Psoas muscle (tissue), 8 donors: Measurements from ENCODE around the gene TRMT11. TPM values are rescaled to one million over a fixed set of nuclear protein-coding genes. Genes with fewer than 3 reads are reported as not detected.
A peak's percentile ranks its signal among the peaks of the same experiment; 100 is the strongest.
"Not testable (repeated sequence)": the region's sequence is repeated elsewhere in the genome, so short reads cannot be mapped to it uniquely, and the experiment has no call there.

Experiments used
- ATAC-seq, 4 donors: fragments of 200-7000 bp; cut with Tn5 transposase; one replicate each; pipeline ENCODE4 v1.9.1; 2020; ENCODE audit warnings: moderate library complexity in 3 of 4, mild to moderate bottlenecking in 2 of 4
- DNase-seq, 2 donors: peaks; one replicate each; pipeline ENCODE4 v3.0.0-alpha.2; 2020
- H3K27ac ChIP-seq: fragments of 200-600 bp; one replicate; pipeline ENCODE4 v1.8.0; 2022
- H3K27me3 ChIP-seq, 3 donors: fragments of 200-600 bp in 1 of 3; one replicate each; pipeline versions ENCODE4 v1.6.1 to v1.8.0; 2013 to 2022; ENCODE audit warnings: low read length in 2 of 3, mild to moderate bottlenecking in 2 of 3, moderate library complexity in 1 of 3; ENCODE audit not compliant: insufficient read depth in 3 of 3
- H3K36me3 ChIP-seq, 2 donors: fragments of 200-600 bp in 1 of 2; one replicate each; pipeline versions ENCODE4 v1.6.1 to v1.8.0; 2013 to 2022; ENCODE audit warnings: low read depth in 1 of 2, mild to moderate bottlenecking in 1 of 2, moderate library complexity in 1 of 2; ENCODE audit not compliant: insufficient read depth in 1 of 2
- H3K4me1 ChIP-seq: fragments of 200-600 bp; one replicate; pipeline ENCODE4 v1.8.0; 2022
- H3K4me3 ChIP-seq: fragments of 200-600 bp; one replicate; pipeline ENCODE4 v1.8.0; 2022; ENCODE audit warnings: mild to moderate bottlenecking
- H3K9me3 ChIP-seq: fragments of 200-600 bp; one replicate; pipeline ENCODE4 v1.8.0; 2022
- WGBS, 3 donors: extraction: QIAGEN DNeasy Blood & Tissue Kit; methylation state at CpG; one replicate each; pipeline versions ENCODE4 v1.1.6 to v1.1.7; 2013; 5-methylcytosine and 5-hydroxymethylcytosine counted together
- intact Hi-C, 2 donors: fragments of 100-400 bp; cut with DNase I; formaldehyde crosslinking; loops; one replicate each; pipeline versions ENCODE4 v1.11.0 to v1.14.2; 2022
- polyA plus RNA-seq, 3 donors: library from polyadenylated mRNA; stranded (reverse); fragments of 200-250 nt; gene quantifications; one replicate each; pipeline ENCODE4 v1.2.3, GENCODE V29; 2013
- total RNA-seq, 4 donors: library from RNA; stranded (reverse); fragmentation: NEBNext Ultra II Directional in 2 of 4; extraction: Animal tissue kit (Norgen Biotek cat#: 25700) in 2 of 4; gene quantifications; one replicate each; pipeline versions ENCODE4 v1.2.1 to v1.2.4, GENCODE V29; 2021 to 2023
- TF ChIP-seq, protein P1 (sequence below): fragments of 200-600 bp; IDR thresholded peaks from one replicate; pipeline ENCODE4 v1.8.0; 2022; ENCODE audit warnings: antibody characterized with exemption
- donor health status: healthy with polysubstance abuse.
- donor health status: DM: no; HTN: no; CAD: no; lungs with moderate emphysema.
- donor health status: Bipolar disorder and iron deficiency.
- donor health status: healthy.
- donor health status: DM: yes; HTN: yes; CAD: no.
- donor health status: DM: no; HTN: no; CAD: no.
- donor health status: DM: no; HTN: no; CAD: no.
- donor health status: DM: yes; HTN: yes; CAD: no.

The TRMT11 gene
- total and polyA plus RNA-seq, 7 donors: 4.1 to 9.3 (median 7.8) TPM

DNA sequence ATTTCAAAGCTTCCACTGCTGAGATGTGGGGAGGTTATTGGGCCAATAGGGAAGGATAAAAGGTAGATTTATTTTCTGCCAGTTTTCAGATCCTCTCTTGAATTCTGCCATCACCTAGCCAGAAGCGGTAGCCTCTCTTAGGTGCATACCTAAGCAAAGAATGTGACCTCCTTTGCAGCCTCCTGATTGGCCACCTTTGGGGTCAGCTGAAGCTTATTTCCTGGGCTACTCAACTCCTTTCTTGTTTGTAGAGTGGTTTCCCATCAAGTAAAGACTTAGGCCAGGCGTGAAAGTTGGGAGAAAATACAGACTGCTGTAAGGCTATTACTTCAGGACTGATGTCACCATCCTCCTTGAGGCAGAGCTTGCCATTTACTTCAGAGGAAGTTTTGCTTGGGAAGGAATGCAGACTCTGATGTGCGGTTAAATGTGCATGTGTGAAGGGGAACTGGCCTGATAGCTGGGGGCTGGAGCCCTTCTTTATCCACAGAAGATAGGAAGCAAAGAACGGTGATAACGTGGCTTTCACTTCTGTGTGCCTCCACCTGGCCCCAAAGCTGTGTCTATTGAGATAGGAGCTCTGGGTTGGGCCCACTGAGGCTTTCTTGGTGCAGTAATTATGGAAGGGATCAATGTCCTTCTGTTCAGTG lies 70.1 kb downstream of the TRMT11 start:
- no peak overlapping the region for H3K27ac ChIP-seq
- intact Hi-C loops: no loop called here
- H3K9me3 ChIP-seq: no peaks in the 10 kb centered on the region
- ATAC-seq (no peak), DNase-seq (no peak)
- H3K4me3 ChIP-seq: no peak overlapping the region
- WGBS, 3 donors: 94 to 99% (median 98%) methylated on average over 5 of the region's 5 CpGs
- peaks cover 10% of the 10 kb centered on the region for H3K4me1 ChIP-seq
- peaks cover 4 to 5% of the 10 kb centered on the region in 2 donors for H3K36me3 ChIP-seq
- H3K27me3 ChIP-seq: no peaks in the 10 kb centered on the region
- TF ChIP-seq, protein P1, sequence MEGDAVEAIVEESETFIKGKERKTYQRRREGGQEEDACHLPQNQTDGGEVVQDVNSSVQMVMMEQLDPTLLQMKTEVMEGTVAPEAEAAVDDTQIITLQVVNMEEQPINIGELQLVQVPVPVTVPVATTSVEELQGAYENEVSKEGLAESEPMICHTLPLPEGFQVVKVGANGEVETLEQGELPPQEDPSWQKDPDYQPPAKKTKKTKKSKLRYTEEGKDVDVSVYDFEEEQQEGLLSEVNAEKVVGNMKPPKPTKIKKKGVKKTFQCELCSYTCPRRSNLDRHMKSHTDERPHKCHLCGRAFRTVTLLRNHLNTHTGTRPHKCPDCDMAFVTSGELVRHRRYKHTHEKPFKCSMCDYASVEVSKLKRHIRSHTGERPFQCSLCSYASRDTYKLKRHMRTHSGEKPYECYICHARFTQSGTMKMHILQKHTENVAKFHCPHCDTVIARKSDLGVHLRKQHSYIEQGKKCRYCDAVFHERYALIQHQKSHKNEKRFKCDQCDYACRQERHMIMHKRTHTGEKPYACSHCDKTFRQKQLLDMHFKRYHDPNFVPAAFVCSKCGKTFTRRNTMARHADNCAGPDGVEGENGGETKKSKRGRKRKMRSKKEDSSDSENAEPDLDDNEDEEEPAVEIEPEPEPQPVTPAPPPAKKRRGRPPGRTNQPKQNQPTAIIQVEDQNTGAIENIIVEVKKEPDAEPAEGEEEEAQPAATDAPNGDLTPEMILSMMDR: no peak

DNA sequence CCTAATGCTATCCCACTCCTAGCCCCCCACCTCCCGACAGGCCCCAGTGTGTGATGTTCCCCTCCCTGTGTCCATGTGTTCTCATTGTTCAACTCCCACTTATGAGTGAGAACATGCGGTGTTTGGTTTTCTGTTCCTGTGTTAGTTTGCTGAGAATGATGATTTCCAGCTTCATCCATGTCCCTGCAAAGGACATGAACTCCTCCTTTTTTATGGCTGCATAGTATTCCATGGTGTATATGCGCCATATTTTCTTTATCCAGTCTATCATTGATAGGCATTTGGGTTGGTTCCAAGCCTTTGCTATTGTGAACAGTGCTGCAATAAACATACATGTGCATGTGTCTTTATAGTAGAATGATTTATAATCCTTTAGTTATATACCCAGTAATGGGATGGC lies 71.7 kb downstream of the TRMT11 start:
- ATAC-seq, H3K4me3 ChIP-seq, intact Hi-C loops, H3K27me3 ChIP-seq, H3K9me3 ChIP-seq, H3K36me3 ChIP-seq, DNase-seq, H3K27ac ChIP-seq: not testable (repeated sequence)
- peaks cover 10% of the 10 kb centered on the region for H3K4me1 ChIP-seq
- WGBS, 3 donors: 97 to 98% (median 97%) methylated on average over 2 of the region's 3 CpGs

DNA sequence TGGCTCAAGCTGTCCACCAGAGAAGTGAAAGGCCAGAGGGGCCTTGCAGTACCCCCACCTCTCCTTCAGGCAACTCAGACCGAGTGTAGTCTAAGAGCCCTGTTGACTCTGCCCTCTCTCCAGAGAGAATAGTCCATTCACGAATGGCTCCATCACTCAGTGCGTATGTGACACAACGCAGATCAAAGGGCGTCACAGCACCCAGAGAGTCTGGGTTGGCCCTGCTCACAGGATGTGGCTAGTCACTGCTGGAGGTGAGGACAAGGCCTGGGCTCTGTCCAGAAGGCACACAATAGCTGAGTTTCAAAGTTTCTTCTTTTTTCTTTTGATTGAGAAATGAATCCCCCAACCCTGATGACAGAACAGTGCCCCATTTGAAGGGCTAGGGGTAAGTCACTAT lies 74.1 kb downstream of the TRMT11 start:
- TF ChIP-seq, protein P1: no peak
- Histone ChIP-seq H3K27me3 (no peaks in the 10 kb centered on the region), H3K27ac (no peak overlapping the region), H3K36me3 (no peaks in the 10 kb centered on the region), H3K4me3 (no peak overlapping the region), H3K9me3 (no peaks in the 10 kb centered on the region), H3K4me1 (peaks cover 10% of the 10 kb centered on the region)
- ATAC-seq (peak in 1 of 4 donors; percentile 55), DNase-seq (no peak)
- intact Hi-C loops: no loop called here
- WGBS, 3 donors: 93 to 98% (median 95%) methylated on average over 5 of the region's 5 CpGs

DNA sequence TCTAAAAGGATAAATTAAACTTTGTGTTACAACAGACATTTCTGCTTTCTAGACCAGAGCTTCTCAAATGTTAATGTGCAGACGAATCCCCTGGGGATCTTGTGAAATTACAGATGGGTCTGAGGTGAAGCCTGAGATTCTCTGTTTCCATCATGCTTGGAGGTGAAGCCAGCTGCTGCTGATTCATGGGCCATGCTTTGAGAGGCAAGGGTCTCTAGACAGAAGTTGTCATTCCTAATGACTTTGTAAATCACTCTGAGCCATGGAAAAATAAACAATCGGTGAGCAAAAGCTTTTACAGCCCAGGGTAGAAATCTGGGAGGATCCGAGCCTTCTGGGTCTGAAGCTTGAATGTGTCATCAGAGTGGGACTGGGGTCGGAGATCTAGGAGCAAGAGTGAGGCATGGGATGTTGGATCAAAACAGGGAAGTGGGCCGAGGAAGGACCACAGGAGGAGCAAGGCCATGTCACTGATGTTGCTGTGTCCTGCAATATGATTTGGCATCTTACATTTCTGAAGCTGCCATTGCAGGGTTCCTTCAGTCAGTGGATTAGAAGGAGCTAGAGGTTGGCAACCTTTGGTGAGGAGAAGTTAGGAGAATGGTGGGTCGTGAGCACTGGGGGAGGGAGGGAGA lies 77.3 kb downstream of the TRMT11 start:
- no peak for DNase-seq
- Histone ChIP-seq H3K4me3 (no peak overlapping the region), H3K27me3 (no peaks in the 10 kb centered on the region), H3K36me3 (no peaks in the 10 kb centered on the region), H3K9me3 (no peaks in the 10 kb centered on the region), H3K27ac (no peak overlapping the region), H3K4me1 (peaks cover 10% of the 10 kb centered on the region)
- no peak for ATAC-seq
- TF ChIP-seq, protein P1: no peak
- intact Hi-C loops: no loop called here
- WGBS, 3 donors: 75 to 82% (median 76%) methylated on average over 6 of the region's 6 CpGs

DNA sequence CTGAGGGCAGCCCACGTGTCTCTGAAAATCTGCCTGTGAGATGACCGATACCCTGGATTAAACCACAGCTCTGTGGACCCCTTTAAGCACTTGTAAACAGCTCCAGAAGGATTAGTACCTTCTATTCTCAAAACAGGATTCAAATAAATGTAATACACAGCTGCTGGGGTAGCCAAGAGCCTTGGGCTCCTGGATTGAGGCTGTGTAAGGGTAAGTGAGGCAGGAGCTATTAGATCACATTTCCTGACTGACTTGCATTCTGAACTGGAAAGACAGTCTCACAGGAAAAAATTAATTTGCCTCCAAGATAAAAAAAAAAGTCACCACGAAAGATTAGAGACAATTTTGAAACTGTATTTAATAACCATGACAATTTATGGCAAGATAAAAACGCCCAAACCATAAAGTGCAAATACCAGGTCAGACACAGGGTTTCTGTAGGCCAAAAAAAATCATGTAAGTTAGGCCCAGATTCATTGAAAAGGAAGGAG lies 78.0 kb downstream of the TRMT11 start:
- ATAC-seq: no peak
- 61 to 65% (median 63%) methylated on average over 4 of the region's 4 CpGs for WGBS, 3 donors
- Histone ChIP-seq H3K4me1 (peaks cover 10% of the 10 kb centered on the region), H3K36me3 (no peaks in the 10 kb centered on the region), H3K27ac (no peak overlapping the region), H3K9me3 (no peaks in the 10 kb centered on the region), H3K4me3 (no peak overlapping the region), H3K27me3 (no peaks in the 10 kb centered on the region)
- intact Hi-C loops: no loop called here
- DNase-seq: no peak
- TF ChIP-seq, protein P1: no peak
